Inflammatory macrophage (primary cell): ENCODE measurements around the gene VPS13D.
"Not testable (repeated sequence)": the region's sequence is repeated elsewhere in the genome, so short reads cannot be mapped to it uniquely, and the experiment has no call there.

Experiments
- DNase-seq, 2 donors: peaks; one replicate each; pipeline ENCODE4 v3.0.0-alpha.2; 2020 to 2022

Gene VPS13D

GRCh38 chr1:12196641-12197482, 33.0 kb upstream of the VPS13D start:
- DNase-seq, result peak; percentile 91 to 93

GRCh38 chr1:12197483-12197880, 32.3 kb upstream of the VPS13D start:
- no peak for DNase-seq

- DNase-seq, result no peak
Observed at GRCh38 chr1:12200208-12200607, 29.6 kb upstream of the VPS13D start.

GRCh38 chr1:12201352-12202189, 28.3 kb upstream of the VPS13D start:
- no peak for DNase-seq

GRCh38 chr1:12202190-12202497, 27.7 kb upstream of the VPS13D start:
- no peak for DNase-seq

- DNase-seq, result no peak
Observed at GRCh38 chr1:12202577-12202976, 27.3 kb upstream of the VPS13D start.

- no peak for DNase-seq
Observed at GRCh38 chr1:12203216-12204007, 26.4 kb upstream of the VPS13D start.

- DNase-seq, result no peak
Observed at GRCh38 chr1:12204140-12204539, 25.7 kb upstream of the VPS13D start.

- DNase-seq, result no peak
Observed at GRCh38 chr1:12204754-12205658, 24.8 kb upstream of the VPS13D start.

- no peak for DNase-seq
Observed at GRCh38 chr1:12206238-12206637, 23.6 kb upstream of the VPS13D start.

GRCh38 chr1:12206792-12207424, 22.9 kb upstream of the VPS13D start:
- no peak for DNase-seq

GRCh38 chr1:12208271-12208670, 21.6 kb upstream of the VPS13D start:
- DNase-seq, result no peak

GRCh38 chr1:12208764-12209494, 20.9 kb upstream of the VPS13D start:
- peak; percentile 76 to 77 for DNase-seq

- no peak for DNase-seq
Observed at GRCh38 chr1:12209495-12209832, 20.4 kb upstream of the VPS13D start.

- DNase-seq, result no peak
Observed at GRCh38 chr1:12215118-12215961, 14.5 kb upstream of the VPS13D start.

GRCh38 chr1:12219800-12220199, 10.0 kb upstream of the VPS13D start:
- no peak for DNase-seq

GRCh38 chr1:12220890-12221289, 8.9 kb upstream of the VPS13D start:
- peak in 1 of 2 donors; percentile 26 for DNase-seq

- not testable (repeated sequence) for DNase-seq
Observed at GRCh38 chr1:12222700-12223099, 7.1 kb upstream of the VPS13D start.

- DNase-seq, result not testable (repeated sequence)
Observed at GRCh38 chr1:12224092-12224491, 5.7 kb upstream of the VPS13D start.

GRCh38 chr1:12228979-12229378, 851 bp upstream of the VPS13D start:
- no peak for DNase-seq
